Hematopoietic multipotent progenitor cell treated with erythropoietin and hydrocortisone succinate and interleukin-3 and kit ligand, for 17 days (in vitro differentiated cells): Measurements from ENCODE around the gene AP5B1.

ENCODE experiments used
- DNase-seq: peaks from one replicate; pipeline ENCODE4 v3.0.0-alpha.2; 2015; ENCODE audit warnings: low spot score

The AP5B1 gene

DNA sequence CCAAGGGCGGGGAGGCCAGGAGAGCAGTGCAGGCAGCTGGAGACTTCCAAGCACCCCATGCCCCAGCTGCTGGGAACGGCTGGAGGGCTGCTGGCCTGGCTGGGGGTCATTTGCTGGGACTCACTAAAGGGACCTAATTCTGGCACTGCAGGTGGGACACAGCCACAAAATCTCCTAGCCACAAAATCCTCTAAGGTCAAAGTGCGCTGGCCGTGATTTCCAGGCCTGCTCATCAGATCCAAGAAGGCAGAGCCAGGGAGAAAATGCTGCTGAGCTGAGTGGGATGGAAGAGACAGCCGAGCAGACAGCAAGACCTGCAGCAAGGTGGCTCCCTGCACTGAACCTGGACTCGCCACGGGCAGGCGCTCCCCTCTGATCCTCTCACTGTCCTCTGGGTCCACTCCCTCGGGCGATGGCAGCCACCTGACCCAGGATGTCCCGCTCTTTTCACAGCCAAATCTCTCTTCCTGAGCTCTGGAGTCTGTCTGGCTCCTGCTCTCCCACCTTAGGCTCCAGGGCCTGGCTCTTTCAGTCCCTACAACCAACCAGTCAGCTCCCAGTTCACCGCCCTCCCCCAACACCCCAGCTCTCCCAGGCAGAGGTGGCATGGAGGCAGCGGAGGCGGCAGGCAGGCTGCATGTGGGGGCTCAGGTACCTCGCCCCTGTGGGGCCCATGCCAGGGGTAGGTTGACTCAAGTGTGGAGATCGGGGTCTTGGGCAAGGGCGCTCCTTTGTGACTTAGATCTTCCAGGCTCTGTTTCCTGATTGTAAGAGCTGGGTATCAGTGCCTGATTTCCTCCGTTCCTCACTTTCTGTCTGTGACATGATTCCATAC lies 20.6 kb upstream of the AP5B1 start:
- no peak for DNase-seq

DNA sequence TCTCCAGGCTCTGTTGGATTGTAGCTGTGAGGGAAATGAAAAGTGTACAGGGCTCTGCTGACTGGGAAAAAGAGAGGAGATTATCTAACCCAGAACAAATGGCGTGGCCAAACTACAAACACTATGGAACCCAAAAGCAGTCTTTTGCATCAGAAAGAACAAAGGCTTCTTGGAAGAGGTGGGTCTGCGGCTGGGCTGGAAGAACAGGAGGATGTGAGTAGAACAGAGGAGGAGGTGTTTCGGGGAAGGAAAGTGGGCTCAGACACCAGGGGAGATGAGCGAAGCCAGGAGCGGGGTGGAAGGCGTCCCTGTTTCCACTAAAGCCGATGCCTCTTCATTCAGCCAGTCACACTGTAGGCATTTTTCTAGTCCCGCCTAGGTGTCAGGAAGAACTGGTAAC lies 18.1 kb upstream of the AP5B1 start:
- DNase-seq: no peak

DNA sequence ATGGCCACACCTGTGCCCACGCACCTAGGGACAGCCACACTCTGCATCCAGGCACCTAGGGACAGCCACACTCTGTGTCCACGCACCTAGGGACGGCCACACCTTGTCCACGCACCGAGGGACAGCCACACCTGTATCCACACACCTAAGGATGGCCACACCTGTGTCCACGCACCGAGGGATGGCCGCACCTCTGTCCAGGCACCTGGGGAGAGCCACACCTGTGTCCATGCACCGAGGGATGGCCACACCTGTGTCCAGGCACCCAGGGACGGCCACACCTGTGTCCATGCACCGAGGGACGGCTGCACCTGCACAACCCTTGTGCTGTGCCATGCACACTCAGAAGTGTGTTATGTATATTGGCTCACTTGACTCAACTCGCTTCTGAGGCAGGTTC lies 16.9 kb upstream of the AP5B1 start:
- no peak for DNase-seq

DNA sequence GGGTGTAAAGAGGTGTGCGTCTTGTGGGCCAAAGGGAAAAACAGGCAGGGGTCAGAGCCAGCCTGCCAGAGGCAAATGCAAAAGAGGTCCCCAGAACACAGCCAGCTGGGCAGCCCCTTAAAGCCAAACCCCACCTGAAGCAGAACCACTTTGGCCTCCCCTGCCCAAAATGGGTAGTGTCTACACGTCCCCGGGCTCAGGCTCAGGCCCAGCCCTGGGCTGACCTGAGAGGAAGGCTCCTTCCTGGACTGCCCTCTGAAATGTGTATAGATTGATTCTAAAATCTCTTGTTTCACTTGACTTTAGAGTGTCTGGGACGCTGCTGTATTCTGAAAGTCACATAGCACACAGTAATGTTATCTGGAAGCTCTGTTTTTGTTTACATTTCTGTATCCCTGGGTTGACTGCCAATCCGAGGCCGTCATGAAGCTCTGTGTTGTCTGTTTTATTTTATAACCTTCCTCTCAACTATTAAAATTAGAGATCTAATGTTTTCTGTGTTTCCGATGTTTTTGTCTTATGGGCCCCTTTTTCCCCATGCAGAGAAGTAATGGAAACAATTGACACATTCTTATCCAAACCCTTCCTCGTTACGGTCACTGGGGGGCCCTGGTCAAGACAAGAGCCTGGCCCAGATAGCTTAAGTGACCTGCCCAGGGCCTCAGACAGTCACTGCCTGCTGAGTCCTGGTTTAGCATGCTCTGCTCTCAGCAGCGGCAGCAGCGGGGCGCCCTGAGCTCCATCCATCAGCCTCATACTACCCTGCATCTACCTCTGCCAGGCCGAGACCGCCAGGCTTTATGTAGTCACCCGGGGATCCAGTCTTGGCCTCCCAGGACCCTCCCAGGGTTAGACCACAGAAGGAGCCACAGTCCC lies 16.2 kb upstream of the AP5B1 start:
- DNase-seq: no peak

DNA sequence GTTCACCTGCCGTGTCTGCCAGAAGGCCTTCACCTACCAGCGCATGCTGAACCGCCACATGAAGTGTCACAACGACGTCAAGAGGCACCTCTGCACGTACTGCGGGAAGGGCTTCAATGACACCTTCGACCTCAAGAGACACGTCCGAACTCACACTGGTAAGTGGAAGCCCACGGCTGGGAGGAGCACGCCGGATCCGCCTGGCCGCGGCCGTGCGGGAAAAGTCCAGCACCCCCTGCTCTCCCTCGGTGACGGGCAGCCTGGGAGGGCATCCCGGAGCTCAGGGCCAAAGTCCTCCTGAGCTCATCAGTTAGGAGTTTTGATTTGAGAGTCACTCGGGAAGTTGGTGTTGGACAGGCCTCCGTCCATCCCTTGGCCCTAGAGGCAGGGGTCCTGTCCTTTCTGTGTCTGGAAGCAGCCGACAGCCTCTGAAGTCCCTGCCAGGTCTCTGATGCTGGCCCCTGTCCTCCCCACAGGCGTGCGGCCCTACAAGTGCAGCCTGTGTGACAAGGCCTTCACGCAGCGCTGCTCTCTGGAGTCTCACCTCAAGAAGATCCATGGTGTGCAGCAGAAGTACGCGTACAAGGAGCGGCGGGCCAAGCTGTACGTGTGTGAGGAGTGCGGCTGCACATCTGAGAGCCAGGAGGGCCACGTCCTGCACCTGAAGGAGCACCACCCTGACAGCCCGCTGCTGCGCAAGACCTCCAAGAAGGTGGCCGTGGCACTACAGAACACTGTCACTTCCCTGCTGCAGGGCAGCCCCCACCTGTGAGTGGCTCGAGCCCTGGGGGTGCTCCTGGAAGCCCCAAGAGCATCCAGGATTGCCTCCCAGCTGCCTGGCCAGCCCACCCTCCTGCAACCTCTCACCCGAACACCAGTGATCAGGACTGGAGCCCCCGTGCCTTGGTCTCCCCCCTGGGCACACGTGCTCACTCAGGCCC lies 14.1 kb upstream of the AP5B1 start:
- DNase-seq: no peak

DNA sequence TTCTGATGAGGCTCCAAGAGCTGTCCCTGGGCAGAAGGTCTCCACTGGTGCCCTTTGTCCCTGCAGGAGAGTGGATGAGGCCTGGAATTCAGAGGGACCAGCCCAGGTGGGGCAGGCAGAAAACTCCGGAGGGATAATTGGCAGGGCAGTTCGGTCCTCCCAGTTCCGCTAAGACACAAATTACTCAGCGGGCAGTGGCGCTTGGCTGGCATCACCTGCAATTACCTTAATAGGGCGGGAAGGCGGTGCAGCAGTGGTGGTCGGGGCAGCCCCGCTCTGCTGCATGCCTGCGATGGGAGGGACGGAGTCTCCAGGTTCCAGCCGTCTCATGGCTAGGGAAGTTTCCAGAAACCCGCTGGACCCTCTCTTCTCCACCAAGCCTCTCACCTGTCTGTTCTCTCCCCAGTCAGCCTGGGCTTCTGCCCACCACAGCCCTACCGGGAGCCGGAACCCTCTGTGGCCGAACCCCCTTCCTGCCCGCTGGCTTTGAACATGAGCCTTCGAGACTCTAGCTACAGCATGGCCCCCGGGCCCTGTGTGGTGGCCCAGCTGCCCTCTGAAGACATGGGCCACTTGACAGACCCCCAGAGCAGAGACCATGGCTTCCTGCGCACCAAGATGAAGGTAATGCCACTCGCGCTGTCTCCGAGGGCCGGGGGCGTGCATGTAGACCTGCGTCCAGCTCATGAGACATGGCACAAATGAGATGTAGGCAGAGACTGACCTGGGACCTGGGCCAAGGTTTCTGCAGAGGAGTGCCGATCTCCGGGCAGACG lies 13.0 kb upstream of the AP5B1 start:
- DNase-seq: no peak

DNA sequence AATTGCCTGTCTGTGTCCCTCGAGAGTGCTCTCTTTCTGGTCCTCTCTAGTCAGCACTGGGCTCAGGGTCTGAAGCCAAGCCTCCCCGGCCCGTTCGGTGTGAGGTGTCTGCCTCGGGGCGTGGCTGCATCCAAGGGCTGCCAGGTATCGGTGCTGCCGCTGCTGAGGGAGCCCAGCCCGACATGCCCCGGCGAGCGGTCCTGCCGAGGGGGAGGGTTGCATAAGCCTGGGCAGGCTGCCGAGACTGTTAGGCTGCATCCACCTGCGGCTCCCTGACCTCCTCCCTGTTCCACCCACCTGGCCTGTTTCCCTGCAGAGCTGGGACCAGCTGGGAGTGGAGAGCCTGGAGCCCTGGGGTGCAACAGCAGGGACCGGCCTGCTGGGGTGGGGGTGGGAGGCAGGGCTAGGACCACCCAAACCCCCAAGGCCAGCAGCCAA lies 12.4 kb upstream of the AP5B1 start:
- no peak for DNase-seq

DNA sequence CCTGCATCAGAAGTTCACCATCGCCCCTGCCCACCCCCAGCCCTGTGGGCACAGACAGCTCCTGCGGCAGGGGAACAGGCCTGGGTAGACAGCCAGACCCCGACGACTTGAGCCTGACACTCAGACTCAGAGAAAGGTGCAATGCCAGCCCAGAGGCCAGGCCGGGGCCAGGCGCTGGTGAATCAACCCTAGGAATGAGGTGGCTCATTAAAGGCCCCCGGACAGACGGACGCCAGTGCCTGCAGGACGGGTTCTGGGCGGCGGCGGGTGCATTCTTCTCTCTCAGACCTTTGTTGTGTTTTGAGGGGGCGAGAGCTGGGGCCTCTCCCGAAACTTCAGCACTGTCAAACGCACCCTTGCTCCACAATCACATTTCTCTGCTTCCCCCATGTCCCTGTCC lies 11.7 kb upstream of the AP5B1 start:
- no peak for DNase-seq

DNA sequence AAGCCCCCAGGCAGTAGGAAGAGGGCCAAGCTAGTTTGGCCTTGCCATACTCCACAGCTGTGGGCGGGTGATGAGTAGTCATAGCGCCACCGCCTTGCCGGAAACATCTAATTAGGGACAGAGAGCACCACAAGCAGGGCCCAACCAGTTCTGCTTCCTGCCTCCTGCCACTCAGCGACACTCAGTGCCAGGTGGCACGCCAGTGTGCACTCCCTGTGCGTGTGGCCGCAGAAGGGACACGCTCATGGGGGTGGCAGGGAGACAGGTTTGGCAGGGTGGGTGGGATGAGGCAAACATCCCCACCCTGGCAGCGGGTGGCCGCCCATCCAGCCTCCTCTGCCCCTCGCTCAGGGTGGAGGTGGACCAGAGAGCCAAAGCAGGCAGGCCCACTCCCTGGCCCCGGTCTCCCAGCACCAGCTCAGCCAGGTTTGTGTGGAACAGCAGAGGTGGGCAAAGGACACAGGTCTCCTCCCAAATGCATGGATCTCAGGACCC lies 11.0 kb upstream of the AP5B1 start:
- DNase-seq: no peak

DNA sequence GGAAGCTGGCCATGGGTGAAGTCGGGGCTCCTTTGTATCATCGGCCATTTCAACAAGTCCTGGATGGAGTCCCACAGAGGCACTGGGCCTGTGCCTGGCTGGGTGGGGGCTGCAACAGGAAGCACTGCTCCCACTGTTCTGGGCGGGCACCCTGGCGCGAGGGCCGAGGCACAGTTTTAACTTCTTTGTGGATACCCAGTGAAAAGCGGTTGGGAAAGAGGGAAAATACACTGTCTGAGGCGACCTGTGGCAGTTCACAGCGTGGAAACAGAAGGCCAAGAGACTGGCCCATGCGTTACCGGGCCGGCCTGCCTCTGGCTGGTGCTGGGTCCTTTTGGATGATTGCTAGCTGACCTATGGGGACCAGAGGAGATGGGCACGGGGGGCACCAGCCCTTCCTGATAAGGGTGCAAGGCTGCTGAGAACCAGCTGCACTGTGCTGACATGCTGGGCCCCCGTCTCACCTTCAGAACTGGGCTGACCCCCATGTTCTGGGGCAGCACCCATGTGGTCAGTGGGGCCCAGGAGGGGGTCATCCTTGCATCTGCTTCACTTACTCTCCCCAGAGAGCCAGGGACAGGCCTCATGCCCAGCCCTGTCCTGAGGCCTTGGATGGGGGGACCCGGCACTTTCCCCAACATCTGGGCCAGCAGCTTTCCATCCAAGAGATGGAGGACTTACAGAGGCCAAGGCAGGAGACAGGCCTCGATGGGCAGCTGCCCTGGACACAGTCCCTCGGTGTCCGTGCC lies 10.3 kb upstream of the AP5B1 start:
- DNase-seq: no peak

DNA sequence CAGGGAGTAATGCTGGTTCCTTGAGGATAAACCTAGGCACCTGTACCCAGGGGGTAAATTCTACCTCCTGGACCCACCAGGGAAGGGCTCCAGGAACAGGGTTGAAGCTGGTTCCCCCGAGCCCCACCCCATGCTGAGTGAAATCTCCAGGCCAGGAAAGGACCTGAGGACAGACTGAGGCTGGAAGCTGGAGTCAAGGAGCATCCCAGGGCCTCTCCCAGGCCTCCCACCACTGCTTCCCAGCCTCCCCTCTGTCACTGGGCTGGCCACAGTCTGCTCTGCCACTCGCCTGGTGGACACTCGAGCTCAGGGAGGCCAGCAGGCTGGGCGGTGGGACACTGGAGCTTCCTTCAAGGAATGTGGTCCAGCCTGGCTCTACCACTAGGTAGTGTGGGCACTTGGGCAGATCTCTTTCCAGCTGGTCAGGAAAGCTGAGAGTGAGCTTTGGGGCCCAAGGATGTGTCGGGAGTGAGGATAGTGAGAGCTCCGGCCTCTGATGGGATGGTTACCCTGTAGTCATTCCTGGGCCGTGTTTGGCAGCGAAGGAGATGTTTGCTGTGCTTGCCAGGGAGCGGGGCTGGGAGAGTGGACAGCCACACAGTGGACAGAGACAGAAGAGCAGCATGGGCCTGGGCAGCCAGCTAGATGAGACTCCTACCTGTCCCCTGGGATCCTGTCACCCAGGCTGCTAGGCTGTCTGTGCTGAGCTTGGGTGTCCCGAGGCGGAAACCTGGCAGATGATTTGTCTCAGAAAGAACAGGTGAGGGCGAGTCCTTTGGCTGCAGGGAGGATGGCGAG lies 9.5 kb upstream of the AP5B1 start:
- DNase-seq: no peak

DNA sequence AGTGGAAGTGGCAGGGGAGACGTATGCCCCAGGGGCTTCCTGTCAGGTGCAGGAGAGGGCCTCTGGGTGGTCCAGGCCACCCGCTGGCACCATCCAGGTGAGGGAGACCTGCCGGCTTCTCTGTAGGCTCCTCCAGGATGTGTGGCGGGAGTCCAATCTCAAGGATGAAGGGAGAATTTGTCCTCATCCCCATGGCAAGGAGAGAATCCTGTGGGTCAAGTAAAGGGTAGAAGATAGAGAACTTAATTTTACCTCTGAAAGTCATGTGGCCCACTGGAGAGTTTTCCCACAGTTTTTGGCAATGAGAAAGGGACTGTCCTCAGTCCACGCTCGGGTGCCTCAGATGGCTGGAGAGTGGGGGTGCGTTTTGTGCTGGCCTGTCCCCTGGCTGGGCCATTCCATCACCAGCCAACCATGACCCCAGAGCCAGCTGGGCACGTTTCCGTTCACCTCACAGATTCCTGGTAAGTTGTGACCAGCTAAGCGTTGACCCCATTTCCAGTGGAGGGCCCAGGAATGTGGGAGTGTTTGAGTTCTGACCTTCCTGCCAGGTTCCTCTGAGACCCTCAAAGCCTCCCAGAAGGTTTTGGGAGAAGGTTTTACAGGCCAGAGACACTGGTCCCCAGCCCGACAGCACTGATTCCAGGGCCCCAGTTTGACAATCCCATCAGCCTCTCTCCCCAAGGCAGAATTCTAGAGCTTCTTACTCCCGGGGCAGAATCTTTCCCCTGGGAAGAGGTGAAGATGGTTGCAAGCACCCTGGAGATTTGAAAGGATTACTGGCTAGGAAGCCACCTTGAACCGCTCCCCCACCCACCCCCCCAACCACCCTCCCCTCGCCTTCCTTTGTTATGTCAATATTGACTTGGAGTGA lies 8.7 kb upstream of the AP5B1 start:
- no peak for DNase-seq

DNA sequence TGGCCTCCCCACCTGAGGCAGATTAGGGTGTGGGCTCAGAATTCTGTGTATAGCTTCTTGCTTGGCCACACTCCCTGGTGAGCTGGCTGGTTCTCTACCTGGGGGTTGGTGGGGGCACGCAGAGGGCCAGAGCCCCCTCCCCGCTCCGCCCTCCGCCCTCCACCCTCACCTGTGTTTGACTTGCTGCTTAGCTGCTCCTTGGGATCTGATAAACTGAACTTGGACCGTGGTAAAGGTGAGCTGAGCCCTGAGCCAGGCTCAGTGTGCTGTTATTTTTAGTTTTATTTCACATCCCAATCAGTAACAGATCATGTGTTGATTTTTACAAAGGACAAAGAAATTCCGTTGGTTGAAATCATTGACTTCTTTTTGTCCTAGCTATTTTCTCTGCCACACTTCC lies 8.0 kb upstream of the AP5B1 start:
- DNase-seq: no peak

DNA sequence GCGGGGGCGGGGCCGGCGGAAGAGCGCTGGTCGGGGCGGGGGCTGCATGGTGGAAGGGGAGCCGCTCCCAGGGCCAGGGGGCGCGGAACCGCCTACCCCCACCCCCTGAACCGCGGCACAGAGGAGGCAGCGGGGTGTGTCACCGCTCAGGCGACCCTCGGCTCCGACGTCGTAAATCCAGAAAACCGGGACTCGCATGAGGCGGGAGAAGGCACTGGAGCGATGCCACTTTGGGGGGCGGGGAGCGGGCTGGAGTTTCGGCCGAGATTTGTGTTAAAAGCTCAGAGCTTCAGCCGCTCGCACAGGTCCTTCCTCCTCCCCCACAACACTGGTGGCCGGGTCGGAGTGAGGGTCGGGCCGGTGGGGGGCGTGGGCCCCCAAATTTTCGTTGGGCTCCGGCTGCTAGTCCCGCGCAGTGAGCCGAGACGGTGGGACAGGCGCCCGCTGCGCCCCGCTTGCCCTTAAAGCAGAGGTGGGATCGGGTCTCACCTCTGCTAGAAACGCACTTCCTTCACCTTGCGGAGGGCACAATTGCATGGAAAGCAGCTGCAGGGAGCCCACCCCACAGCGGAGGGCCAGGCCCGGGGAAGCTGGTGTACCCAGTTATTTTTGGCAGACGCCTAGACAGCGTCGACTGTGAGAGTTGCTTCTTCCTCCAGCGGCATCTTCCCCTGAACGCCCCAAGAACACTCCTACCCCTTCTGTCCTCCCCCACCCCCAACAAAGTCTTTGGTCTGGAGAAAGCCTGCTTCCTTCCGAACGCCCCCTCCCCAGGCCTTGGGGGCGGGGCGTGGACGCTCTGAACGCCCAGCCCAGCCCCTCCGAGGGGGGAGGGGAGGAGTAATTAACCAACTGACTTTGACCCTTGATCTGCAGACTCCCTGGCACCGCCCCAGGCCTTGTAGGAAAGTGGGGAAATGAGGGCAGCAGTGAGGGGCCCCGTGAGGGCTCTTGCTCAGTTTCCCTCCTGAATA lies 7.2 kb upstream of the AP5B1 start:
- DNase-seq: no peak

DNA sequence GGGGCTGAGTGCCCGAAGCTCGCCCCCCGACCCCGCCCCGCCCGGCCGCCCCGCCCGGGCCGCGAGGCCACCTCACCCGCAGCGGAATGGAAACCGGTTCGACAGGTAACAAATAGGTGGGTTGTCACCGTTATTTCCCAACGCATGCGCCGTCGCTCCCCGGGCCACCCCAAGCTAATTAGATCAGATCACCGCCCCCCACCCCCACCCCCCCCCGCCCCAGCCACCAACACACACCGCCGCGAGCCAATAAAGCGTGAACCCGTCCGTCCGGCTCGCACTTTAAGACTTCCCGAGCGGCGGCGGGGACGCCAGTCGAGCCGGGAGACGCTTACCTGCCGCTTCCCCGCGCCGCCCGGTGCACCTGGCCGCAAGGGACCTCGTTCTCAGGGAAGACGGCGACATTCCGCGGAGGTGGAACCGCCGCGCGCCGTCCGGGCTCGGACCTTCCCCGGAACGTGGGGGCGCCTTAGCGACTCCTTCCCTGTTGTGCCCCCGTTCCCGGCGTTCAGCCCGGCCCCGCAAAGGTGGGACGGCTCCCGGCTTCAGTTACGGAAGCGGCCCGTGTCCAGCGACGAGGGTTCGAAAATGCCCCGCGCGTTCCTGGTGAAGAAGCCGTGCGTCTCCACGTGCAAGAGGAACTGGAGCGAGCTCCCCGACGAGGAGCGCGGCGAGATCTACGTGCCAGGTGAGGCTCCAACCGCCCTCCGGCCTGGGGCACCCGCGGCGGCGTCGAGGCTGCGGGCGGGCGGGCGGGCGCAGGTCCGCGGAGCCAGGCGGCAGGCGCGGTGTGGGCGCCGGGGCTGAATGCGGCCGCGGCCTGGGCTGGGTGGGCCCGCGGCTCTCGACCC lies 6.2 kb upstream of the AP5B1 start, which contains the start of gene OVOL1:
TSS of gene OVOL1 (plus strand) at position 278 of the 851 bp plus-strand sequence. CDS start at position 589, 311 bp downstream.
- DNase-seq: no peak
